Activated naive CD4-positive, alpha-beta T cell (primary cell): ENCODE measurements around the gene RAB7A.

Source experiments
- DNase-seq, 4 experiments: peaks; one replicate each; lab custom pipeline; 2025; lab: John Stamatoyannopoulos, UW

The RAB7A gene

DNA sequence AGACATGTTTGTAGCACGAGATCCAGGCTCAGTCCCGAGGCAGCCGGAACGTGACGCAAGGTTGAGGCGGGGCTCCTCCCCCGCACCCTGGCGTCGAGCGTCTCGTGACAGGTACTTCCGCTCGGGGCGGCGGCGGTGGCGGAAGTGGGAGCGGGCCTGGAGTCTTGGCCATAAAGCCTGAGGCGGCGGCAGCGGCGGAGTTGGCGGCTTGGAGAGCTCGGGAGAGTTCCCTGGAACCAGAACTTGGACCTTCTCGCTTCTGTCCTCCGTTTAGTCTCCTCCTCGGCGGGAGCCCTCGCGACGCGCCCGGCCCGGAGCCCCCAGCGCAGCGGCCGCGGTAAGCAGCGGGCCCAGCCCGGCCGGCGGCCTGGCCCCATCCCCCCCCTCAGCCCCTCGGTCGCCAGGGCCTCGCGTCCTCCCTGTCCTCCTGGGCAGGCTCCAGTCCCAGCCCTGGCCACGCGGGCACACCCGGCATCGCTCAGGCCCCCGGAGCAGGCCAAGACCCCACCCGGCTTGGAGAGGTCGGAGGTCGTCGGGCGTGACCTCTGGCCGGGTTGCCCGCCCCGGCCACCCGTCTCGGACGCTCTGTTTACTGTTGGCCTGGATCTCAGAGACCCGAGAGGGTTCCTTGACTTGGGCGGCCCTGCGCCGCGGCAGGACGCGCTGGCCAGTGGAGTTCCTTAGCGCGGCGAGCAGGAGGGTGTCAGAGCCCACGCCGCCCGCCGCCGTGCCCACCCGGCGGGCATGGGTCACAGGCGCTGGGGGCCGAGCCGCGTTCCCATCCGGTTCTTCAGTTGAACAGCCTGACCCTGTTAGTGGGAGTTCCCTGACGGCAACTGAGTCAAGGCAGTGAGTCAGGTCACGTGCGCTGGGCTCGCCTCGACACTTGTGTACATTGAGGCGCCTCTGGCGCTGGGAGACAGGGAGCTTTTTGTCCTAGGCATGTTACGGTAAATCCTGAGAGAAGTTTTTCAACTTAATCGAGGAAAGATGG lies at the start of gene RAB7A:
Gene RAB7A, plus strand, starts transcription at position 161 of the 994 bp plus-strand sequence. CDS start 69,185 bp downstream, outside the sequence.
- DNase-seq = peak; percentile 86 to 95 (median 92)

DNA sequence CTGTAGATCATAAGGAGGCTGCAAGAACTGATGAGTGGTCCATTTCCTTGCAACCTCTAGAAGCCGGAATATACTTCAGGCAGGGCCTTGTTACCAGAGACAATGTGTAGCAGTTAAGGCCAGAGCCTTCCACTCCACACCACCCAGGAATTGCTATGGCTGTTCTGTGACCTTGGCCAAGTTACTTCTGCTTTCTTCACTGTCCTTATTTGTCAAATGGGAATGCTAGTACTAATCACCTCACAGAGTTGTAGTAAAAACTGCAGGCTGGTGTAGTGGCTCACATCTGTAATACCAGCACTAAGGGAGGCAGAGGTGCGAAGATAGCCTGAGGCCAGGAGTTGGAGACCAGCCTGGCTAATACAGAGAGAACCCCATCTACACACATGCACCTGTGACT lies 46.6 kb upstream of the RAB7A start:
- no peak for DNase-seq

DNA sequence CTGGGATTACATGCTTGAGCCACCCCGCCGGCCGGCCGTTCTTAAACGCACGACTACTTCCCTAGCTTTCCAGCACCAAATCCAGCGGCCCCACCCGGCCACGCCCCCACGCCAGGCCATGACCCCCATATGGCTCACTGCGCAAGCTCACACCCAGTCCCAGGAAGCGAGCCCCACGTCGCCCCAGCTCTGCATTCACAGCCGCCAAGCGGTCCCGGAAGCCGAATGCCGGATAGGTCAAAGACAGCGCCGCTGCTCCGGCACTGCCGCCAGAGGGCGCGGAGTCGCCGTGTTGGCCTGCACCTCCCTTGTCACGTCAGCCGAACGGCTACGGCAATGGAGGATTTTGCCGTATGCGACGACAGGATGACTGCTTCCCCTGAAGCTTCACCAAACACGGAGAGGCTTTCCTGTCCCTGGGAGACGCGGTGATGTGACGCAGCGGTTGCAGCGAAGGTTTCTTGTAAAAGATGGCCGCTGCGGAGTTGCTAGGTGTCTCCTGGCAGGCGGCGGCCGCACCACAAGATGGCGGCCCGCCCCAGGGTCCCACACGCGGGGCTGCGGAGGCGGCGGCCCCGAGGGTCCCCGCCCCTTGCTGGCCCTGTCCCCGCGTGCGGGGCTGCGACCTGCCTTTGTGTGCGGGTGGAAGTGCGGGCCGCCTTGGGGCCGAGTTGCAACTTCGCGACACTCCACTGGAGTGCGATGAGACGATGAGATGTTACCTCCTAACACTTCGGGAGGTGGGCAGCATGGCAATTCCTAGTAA lies 45.2 kb upstream of the RAB7A start:
- peak; percentile 91 to 98 (median 96) for DNase-seq

DNA sequence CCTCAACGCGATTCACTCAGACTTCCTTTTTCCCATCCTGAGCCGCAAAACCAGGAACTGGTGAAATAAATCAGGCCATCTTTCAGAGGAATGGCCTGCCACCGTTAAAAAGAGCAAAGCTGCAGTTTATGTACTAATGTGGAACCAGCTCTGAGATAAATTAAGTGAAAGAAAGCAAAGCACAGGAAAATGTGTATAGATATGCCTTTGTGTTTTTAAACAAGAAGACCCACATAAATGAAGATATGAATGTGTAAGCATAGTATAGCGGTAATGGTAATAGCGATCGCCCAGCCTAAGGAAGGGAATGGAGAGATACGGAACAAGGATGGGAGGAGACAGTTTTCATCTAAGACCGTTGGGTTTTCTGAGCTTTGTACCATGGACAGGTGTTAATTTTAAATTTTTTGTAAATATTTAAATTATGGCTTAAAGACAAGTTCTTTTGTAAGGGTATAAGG lies 44.6 kb upstream of the RAB7A start:
- DNase-seq = no peak

DNA sequence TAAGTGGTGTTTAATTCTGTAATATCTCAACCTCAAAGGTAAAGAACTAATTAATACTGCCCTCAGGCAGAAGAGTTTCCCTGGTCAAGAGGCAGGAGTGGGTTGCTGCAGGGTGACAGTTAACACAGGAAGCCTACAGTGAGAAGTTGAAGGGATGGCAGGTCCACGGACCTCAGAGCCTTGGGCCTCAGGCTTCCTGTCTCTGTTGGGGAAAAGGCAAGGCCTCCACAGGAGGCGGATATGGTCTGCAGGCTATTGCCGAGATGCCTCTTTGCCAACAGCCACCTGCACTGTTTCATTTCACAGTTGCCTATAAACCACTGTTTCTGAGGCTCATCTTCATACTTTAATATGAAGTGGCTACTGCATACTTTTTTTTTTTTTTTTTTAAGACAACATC lies 42.0 kb upstream of the RAB7A start:
- DNase-seq = no peak

DNA sequence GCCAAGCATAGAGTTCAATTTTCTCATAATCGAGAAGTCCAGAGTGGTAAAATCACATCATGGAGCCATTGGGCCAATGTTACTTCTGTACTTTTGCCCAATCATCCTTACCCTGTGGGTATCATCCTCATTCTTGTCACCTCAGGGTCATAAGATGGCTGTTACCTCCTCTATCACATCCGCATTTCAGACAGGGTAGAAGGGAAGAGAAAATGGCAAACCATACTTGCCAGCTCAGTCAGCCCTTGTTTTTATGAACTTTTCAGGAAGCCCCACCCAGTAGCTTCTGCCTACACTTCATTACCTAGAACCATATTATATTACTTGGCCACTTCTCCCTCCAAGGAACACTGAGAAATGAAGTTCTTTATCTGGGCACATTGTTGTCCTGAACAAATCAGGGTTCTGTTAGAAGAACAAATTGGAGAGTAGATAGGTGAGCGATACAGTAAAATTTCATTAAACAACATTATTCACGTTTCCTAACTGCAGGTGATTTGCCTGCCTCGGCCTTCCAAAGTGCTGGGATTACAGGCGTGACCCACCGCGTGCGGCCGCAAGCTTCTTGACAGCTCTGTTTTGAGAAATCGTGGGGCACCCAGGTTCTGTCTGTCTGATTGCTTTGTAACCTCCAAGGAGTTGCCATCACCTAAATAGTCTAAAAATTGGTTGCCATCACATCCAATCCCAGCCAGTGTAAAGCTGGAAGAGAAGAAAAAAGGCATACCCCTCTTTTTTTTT lies 40.8 kb upstream of the RAB7A start:
- DNase-seq = no peak

DNA sequence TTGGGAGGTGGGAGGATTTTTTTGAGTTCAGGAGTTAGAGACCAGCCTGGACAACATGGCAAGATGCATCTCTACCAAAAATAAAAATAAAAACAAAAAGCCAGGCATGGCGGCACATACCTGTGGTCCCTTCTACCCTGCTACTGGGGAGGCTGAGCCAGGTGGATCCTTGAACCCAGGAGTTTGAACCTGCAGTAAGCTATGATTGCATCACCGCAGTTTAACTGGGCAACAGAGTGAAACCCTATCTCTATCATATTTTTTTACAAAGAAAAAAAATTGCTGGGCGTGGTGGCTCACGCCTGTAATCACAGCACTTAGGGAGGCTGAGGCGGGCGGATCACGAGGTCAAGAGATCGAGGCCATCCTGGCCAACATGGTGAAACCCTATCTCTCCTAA lies 39.5 kb upstream of the RAB7A start:
- DNase-seq = no peak

DNA sequence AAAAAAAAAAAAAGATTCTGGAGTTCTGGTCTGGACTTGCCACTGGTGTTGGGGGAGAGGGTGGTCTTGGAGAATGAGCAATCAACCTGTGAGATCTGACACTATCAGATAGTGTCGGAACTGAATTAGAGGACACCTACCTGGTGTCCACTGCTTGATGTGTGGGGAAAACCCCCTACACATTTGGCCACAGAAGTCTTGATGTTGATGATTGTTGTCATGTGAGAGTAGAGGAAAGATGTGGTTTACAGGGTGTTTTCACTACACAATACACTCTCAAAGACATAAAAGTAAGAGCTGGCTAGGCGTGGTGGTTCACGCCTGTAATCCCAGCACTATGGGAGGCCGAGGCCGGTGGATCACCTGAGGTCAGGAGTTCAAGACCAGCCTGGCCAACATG lies 36.9 kb upstream of the RAB7A start:
- DNase-seq = no peak

DNA sequence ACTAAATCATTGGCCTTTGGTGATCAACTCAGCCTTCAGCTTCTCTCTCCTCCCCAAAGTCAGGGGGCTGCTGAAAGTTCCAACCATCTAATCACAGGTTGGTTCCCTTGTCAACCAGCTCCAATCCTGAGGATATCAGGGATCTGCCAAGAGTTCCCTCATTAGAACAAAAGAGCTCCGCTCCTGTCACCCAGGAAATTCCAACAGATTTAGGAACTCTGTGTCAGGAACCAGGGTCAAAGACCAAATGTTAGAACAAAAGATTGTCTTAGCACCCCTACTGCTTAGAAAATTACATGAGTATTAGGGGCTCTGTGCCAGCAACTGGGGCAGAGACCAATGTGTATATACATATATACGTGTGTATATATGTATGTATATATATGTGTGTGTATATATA lies 32.3 kb upstream of the RAB7A start:
- no peak for DNase-seq

DNA sequence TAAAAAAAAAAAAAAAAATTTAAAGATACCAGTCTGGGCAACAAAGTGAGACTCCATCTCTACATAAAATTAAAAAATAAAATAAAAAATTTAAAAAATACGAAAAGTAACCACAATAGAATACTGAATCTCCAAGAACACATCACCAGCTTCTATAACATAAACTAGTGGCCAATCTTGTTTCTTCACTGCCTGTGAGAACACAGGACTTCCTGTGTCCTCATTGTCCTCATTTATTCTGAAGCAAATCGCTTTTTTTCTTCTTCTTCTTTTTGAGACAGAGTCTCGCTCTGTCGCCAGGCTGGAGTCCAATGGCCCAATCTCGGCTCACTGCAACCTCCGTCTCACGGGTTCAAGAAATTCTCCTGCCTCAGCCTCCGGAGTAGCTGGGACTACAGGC lies 28.6 kb upstream of the RAB7A start:
- DNase-seq = no peak

DNA sequence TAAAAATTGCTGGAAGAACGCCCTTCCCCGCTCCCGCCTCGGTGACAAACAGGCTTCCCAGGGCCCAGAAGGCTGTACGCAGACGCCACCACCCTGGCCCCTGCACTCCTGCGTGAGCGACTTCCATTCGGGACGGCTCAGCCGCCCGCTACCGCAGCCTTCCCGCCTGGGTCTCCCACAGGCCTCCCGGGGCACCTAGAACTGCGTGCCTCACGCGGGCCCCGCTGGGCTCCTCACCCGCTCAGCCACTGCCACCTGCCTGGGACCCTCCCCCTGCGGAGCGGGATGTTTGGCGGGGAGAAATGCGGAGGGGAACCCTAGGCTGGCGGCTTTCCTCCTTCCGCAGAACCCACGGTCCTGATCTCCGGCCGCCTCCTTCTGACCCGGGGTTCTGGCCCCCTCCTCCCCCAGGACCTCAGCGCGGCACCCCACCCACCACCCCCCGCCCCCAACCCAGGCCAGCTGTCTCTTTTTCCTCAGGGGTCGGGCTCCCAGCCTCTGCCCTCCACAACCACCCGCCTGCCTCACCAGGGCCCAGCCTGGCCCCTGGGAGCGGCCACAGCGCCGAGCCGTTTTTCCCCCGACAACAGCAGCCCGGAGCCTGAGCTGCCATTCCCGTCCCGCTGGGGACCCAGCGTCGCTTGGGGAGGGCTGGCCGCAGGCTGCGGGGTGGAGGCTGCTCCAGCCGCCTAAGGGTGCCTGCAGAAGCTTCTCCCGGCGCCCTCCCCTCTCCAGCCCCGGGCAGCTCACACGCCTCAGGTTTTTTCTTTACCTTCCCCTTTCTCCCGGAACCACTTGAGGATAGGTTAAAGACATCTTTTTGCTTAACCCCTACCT lies 27.6 kb upstream of the RAB7A start:
- peak in 1 of 4 experiments; percentile 20 for DNase-seq

DNA sequence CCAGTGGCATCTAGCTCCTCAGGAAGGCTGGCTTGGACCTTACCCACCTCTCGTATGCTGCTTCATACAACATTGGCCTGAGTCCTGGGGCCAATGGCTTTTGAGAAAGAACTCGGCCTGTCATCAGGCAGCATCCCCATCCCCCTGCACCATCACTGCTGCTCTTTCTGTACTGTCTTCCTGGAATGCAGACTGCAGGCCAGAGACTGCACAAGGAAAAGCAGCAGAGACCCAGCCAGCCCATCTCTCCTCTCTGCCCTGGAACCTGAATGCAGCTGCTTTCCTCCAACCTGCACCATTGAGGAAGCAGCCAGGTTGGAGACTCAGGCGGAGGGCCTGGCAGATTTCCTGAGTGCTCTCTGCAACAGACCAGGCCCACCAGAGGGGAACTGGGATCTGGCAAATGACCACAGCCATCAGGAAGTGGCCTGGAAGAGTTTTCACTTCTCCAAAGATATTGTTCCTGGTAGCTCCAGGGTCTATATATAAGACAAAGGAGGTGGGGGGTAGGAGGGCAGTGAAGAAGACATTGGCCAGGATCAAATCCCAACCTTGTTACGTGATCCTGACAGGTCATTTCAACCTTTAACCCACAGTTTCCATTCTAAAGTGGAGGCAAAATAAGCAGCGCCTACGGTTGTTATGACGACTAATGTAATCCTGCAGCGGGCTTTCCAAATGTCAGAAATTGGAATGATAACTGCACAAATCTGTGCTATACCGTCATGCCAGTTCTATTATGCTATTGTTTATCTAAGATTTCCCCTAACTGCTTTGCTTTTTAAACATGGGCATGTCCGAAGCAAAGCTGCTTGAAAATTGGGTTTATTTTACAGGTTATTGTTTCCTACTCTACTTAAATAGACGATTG lies 24.4 kb upstream of the RAB7A start:
- DNase-seq = no peak

DNA sequence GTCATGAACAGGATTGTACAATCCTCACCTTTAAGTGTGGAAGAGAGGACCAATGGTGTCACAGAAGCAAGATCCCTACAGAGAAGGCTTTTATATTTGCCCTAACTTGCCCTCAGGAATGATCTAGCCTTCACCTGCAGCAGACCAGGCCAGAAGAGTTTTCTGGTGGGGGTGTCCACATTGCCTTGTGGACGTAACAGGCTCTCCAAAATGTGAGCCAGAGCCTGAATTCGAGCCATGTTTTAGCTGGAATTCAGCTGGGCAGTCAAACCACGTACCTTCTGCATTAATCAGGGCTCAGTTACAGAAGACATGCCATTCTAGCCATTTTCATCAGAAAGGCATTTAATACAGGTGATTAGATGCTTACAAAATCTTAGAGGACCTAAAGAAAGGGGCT lies 23.6 kb upstream of the RAB7A start:
- no peak for DNase-seq

DNA sequence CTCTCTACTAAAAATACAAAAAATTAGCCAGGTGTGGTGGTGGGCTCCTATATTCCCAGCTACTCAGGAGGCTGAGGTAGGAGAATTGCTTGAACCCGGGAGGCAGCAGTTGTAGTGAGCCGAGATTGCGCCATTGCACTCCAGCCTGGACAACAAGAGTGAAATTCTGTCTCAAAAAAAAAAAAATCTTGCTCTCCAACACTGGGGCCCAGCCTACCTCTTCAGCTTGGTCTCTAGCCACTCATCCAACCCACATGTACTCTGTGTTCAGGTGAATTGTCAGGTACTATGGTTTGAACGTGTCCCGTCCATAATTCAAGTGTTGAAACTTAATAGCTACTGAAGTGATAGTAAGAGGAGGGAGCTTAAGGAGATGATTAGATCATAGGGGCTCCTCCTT lies 22.4 kb upstream of the RAB7A start:
- DNase-seq = no peak

DNA sequence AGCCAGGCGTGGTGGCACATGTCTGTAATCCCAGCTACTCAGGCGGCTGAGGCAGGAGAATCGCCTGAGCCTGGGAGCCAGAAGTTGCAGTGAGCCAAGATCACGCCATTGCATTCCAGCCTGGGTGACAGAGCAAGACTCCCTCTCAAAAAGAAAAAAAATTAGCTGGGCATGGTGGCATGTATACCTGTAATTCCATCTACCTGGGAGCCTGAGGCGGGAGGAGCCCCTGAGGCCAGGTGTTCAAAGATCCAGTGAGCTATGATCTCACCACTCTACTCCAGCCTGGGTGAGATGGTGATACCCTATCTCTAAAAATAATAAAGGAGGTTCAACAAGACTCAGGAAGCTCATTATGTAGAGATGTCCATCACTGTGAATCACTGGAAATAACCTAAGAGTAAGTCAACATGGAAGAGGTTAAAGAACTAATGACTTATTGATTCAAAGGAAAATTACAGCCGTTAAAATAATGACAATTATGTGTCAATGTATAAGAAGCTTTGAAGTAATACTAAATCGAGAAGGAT lies 19.8 kb upstream of the RAB7A start:
- DNase-seq = no peak

DNA sequence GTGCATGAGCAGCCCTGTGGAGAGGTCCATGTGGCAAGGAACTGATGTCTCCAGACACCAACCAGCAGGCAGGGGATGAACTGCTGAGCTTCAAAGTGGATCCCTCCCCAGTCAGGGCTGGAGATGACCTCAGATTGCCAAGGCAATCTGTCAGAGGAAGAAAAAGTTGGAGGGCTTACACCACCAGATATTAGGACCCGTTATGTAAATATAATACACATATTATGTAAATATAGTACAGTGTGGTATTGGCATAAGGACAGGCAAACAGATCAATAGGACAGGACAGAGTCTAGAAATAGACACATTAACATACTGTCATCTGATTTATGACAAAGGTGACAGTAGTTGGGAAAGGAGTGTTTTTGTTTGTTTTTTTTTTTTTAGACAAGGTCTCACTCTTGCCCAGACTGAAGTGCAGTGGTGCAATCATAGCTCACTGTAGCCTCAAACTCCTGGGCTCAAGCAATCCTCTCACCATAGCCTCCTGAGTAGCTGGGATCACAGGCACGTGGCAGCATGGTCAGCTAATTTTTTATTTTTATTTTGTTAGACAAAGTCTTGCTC lies 18.0 kb upstream of the RAB7A start:
- no peak for DNase-seq

DNA sequence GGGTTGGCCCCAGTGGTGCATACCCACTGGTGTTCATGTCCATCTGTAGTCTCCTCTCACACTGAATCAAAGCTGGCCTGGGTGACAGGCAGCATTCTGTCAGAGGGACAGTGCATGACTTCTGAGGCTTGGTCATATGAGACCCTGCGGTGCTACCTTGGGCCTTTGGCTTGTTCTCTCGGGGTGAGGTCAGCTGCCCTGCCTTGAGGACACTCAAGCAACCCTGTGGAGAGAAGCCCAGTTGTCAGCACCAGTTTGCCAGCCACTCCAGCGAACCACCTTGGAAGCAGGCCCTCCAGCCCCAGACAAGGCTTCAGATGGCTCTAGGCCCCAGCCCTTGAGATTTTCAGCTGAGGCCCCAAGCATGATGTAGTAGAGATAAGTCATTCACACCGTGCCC lies 16.9 kb upstream of the RAB7A start:
- DNase-seq = no peak

DNA sequence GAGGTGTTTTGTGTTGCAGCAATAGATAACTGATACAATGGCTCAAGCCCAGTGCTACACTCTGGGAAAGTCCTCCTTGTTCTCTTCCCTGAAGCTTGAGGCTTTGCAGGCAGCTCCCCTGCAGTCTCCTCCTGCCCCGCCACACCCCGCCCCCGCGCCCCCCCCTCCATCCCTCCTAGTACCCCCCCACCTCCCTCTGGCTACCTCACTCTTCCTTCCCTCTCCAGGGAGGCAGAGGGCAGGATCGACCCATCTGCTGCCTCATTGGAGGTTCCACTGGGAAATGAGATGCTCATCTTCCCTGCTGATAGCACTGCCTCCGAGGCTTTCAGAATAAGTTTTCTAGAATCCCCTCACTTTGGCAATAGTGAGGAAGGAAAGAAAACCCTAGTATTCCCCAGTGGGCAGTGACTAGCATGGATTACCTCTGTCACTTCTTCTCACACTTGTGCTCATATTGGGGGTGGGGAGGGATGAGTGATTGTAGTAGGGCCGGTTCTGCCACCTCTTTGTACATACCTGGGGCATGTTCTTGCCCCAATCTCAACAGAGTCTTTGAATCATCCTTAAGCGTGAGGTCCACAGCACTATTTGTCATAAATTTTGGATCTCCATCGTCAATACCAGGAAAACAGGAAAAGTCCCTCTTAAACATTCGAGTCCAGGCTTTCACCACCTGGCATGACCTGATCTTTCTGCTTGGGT lies 16.3 kb upstream of the RAB7A start:
- no peak for DNase-seq

DNA sequence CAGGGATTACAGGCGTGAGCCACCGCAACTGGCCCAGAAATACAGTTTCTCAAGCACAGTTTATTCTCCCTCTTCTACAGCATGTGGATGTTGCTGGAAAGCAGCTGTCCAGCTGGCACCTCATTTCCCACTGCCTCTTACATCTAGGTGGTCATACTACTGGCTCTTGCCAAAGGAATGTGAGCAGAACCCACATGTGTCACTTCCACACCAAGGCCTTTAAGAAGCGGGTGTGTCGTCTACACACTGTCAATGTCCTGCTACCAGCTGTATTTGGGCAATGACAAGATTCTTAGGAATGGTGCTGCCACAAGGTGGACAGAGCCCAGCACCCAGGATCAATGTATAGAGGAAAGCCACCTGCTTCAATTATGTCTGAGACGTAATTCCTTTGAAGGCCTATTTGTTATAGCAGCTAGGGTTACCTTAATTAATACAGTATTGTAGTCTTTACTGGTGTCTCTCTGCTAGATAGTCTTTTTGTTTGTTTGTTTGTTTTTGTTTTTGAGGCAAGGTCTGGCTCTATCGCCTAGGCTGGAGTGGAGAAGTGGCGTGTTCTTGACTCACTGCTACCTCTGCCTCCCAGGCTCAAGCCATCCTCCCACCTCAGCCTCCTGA lies 15.1 kb upstream of the RAB7A start:
- no peak for DNase-seq
